HepG2 (cell line): Measurements from ENCODE around the gene C3orf62. TPM values are rescaled to one million over a fixed set of nuclear protein-coding genes. Genes with fewer than 3 reads are reported as not detected.

ENCODE experiments used
- ATAC-seq: fragments of 200-7000 bp; cut with Tn5 transposase; 3 replicates; pipeline ENCODE4 v1.9.1; 2020; ENCODE audit warnings: mild to moderate bottlenecking, moderate library complexity
- BruUV-seq: library from RNA; stranded (reverse); fragments of 400-500 nt; replicated peaks from 2 replicates; lab custom pipeline; 2021; lab: Mats Ljungman, UMichigan
- CTCF ChIA-PET: fragments of 300-600 bp; formaldehyde crosslinking; extraction: SDS; loops from one replicate; lab custom pipeline; 2021; ENCODE audit warnings: low total read pairs, inconsistent platforms, low intra/inter-chr PET ratio; lab: Yijun Ruan, JAX
- POLR2A ChIA-PET: fragments of 350-600 bp; sonication (Branson Sonifier 250); formaldehyde crosslinking; loops from one replicate; lab custom pipeline; 2020; ENCODE audit warnings: antibody characterized with exemption, inconsistent platforms; lab: Yijun Ruan, JAX
- DNase-seq: peaks from one replicate; pipeline ENCODE4 v3.0.0-alpha.2; 2015; ENCODE audit warnings: low spot score
- FAIRE-seq: peaks from 3 replicates; lab custom pipeline; 2011; peaks lifted over from hg19 to GRCh38; lab: Jason Lieb, UNC
- H2AFZ ChIP-seq: one replicate; pipeline ENCODE4 v1.6.1; 2011; ENCODE audit warnings: low read length, inconsistent platforms
- H3K27ac ChIP-seq: fragments of 300-600 bp; 3 replicates; pipeline ENCODE4 v1.8.0; 2011; ENCODE audit warnings: mixed run types, mild to moderate bottlenecking, mixed read lengths, low read length, inconsistent platforms; ENCODE audit not compliant: insufficient read depth; ENCODE audit errors: extremely low read length
- H3K27me3 ChIP-seq, 2 experiments: fragments of 200-600 bp in 1 of 2; 2 replicates in 1 of 2; 3 replicates in 1 of 2; pipeline versions ENCODE4 v1.6.0 to v1.8.0; 2011; ENCODE audit warnings: low read length in 2 of 2, mild to moderate bottlenecking in 2 of 2, moderate library complexity in 2 of 2, inconsistent platforms in 1 of 2; ENCODE audit not compliant: insufficient read depth in 2 of 2, control insufficient read depth in 1 of 2
- H3K36me3 ChIP-seq, 2 experiments: fragments of 200-600 bp in 1 of 2; replicated peaks in 1 of 2; 2 replicates in 1 of 2; 3 replicates in 1 of 2; pipeline versions ENCODE4 v1.5.1 to v1.8.0; 2011; ENCODE audit warnings: low read length in 2 of 2, inconsistent platforms in 1 of 2; ENCODE audit not compliant: insufficient read depth in 2 of 2, control insufficient read depth in 1 of 2
- H3K4me1 ChIP-seq: 2 replicates; pipeline ENCODE4 v1.5.1; 2012; ENCODE audit warnings: low read length, inconsistent platforms; ENCODE audit not compliant: insufficient read depth
- H3K4me2 ChIP-seq: 2 replicates; pipeline ENCODE4 v1.6.0; 2011; ENCODE audit warnings: low read depth, low read length, inconsistent platforms
- H3K4me3 ChIP-seq, 3 experiments: fragments of 200-600 bp in 1 of 3; sonication (generic), shearing (Covaris generic) in 1 of 3; replicated peaks in 1 of 3; 2 replicates each; pipeline ENCODE4 v1.5.1; 2011 to 2016; ENCODE audit warnings: low read length in 3 of 3, inconsistent platforms in 2 of 3, low read depth in 2 of 3, mild to moderate bottlenecking in 2 of 3, control low read depth in 1 of 3, mixed read lengths in 1 of 3; ENCODE audit not compliant: insufficient read depth in 1 of 3
- H3K79me2 ChIP-seq: one replicate; pipeline ENCODE4 v1.6.1; 2011; ENCODE audit warnings: low read length, inconsistent platforms; ENCODE audit not compliant: insufficient read depth
- H3K9ac ChIP-seq: 2 replicates; pipeline ENCODE4 v1.6.0; 2011; ENCODE audit warnings: mild to moderate bottlenecking, low read depth, low read length, inconsistent platforms; ENCODE audit not compliant: insufficient read depth
- H3K9me3 ChIP-seq: 2 replicates; pipeline ENCODE4 v1.5.1; 2012; ENCODE audit warnings: mild to moderate bottlenecking, low read length
- H4K20me1 ChIP-seq: 2 replicates; pipeline ENCODE4 v1.6.0; 2011; ENCODE audit warnings: inconsistent platforms, mild to moderate bottlenecking, low read length, moderate library complexity; ENCODE audit not compliant: insufficient read depth
- ARID3A ChIP-seq: IDR thresholded peaks from 2 replicates; pipeline ENCODE4 v1.6.1; 2012; ENCODE audit warnings: low read depth, low read length, improper control_type of control experiment
- BCL3 ChIP-seq: sonication (generic); formaldehyde crosslinking; IDR thresholded peaks from 2 replicates; pipeline ENCODE4 v1.5.1; 2020; ENCODE audit warnings: mild to moderate bottlenecking, missing genetic modification reagents, moderate library complexity
- CREM ChIP-seq, 2 experiments: sonication (generic) in 1 of 2; formaldehyde crosslinking in 1 of 2; IDR thresholded peaks; 2 replicates each; pipeline versions ENCODE4 v1.4.0 to v1.6.1; 2016 to 2020; ENCODE audit warnings: antibody characterized with exemption in 1 of 2, mild to moderate bottlenecking in 1 of 2, missing genetic modification reagents in 1 of 2
- DR1 ChIP-seq: sonication (generic); formaldehyde crosslinking; IDR thresholded peaks from 2 replicates; pipeline ENCODE4 v1.8.0; 2021; ENCODE audit warnings: mild to moderate bottlenecking, missing genetic modification reagents, inconsistent platforms
- HHEX ChIP-seq: IDR thresholded peaks from 2 replicates; pipeline ENCODE4 v1.6.1; 2016; ENCODE audit warnings: control low read depth
- HNF4A ChIP-seq: sonication (generic); formaldehyde crosslinking; IDR thresholded peaks from 2 replicates; pipeline ENCODE4 v1.4.0; 2020; ENCODE audit warnings: missing genetic modification reagents
- JDP2 ChIP-seq: sonication (generic); formaldehyde crosslinking; IDR thresholded peaks from 2 replicates; pipeline ENCODE4 v1.8.1; 2022; ENCODE audit warnings: missing genetic modification reagents, borderline replicate concordance
- KMT2B ChIP-seq: IDR thresholded peaks from 2 replicates; pipeline ENCODE4 v1.6.1; 2016; ENCODE audit warnings: missing genetic modification reagents, missing compliant biosample characterization
- PCBP2 ChIP-seq: fragments of 200-400 bp; formaldehyde crosslinking; optimal IDR thresholded peaks from 2 replicates; pipeline ENCODE3; 2018; ENCODE audit warnings: low read length, low read depth; ENCODE audit not compliant: poor library complexity, severe bottlenecking
- REXO4 ChIP-seq: sonication (generic); formaldehyde crosslinking; IDR thresholded peaks from 2 replicates; pipeline ENCODE4 v1.8.0; 2022; ENCODE audit warnings: missing genetic modification reagents, mild to moderate bottlenecking, borderline replicate concordance
- SNRNP70 ChIP-seq: fragments of 200-400 bp; formaldehyde crosslinking; IDR thresholded peaks from 2 replicates; pipeline ENCODE4 v1.6.1; 2017; ENCODE audit warnings: mild to moderate bottlenecking, low read depth, low read length, moderate library complexity
- SPEN ChIP-seq: sonication (generic); formaldehyde crosslinking; IDR thresholded peaks from 2 replicates; pipeline ENCODE4 v1.5.1; 2020; ENCODE audit warnings: low read depth, mild to moderate bottlenecking, missing genetic modification reagents
- TOPORS ChIP-seq: sonication (generic); formaldehyde crosslinking; IDR thresholded peaks from 2 replicates; pipeline ENCODE4 v1.8.0; 2023; ENCODE audit warnings: mild to moderate bottlenecking, missing genetic modification reagents
- ZBTB1 ChIP-seq: sonication (generic); formaldehyde crosslinking; IDR thresholded peaks from 2 replicates; pipeline ENCODE4 v1.4.0; 2020; ENCODE audit warnings: missing genetic modification reagents, borderline replicate concordance
- ZFP37 ChIP-seq: sonication (generic); formaldehyde crosslinking; IDR thresholded peaks from 2 replicates; pipeline ENCODE4 v1.4.0; 2020; ENCODE audit warnings: missing genetic modification reagents, borderline replicate concordance
- ZNF274 ChIP-seq: sonication (generic); formaldehyde crosslinking; IDR thresholded peaks from 2 replicates; pipeline ENCODE4 v1.5.1; 2020; ENCODE audit warnings: mild to moderate bottlenecking, missing genetic modification reagents
- ZNF543 ChIP-seq: sonication (generic); formaldehyde crosslinking; IDR thresholded peaks from 2 replicates; pipeline ENCODE4 v1.4.0; 2020; ENCODE audit warnings: mild to moderate bottlenecking, missing genetic modification reagents
- ZNF792 ChIP-seq: IDR thresholded peaks from 2 replicates; pipeline ENCODE4 v1.6.1; 2016
- WGBS: methylation state at CpG from one replicate; pipeline ENCODE4 v1.1.6; 2017; ENCODE audit warnings: low lambda C conversion rate; 5-methylcytosine and 5-hydroxymethylcytosine counted together
- in situ Hi-C: cut with HindIII; loops from 2 replicates; pipeline ENCODE4 v1.10.0; 2017; ENCODE audit warnings: low pct_unique_long_range_greater_than_20kb; ENCODE audit not compliant: extremely low pct_ligation_motif_present
- intact Hi-C: fragments of 100-400 bp; cut with micrococcal nuclease; formaldehyde crosslinking; loops from one replicate; pipeline ENCODE4 v1.10.0; 2022; ENCODE audit not compliant: unreplicated experiment
- polyA plus RNA-seq, 8 experiments: library from polyadenylated mRNA; depleted of rRNA in 3 of 8; stranded (reverse) in 7 of 8; unstranded in 1 of 8; fragments of >200 nt; fragmentation: Illumina TruSeq in 4 of 8; extraction: Trizol in 4 of 8; gene quantifications; 2 replicates each; pipeline versions ENCODE4 v1.2.1 to v1.2.3, GENCODE V29; 2011 to 2016; ENCODE audit warnings: low read depth in 4 of 8, missing spikeins in 1 of 8, mixed read lengths in 1 of 8; ENCODE audit not compliant: insufficient read depth in 1 of 8
- total RNA-seq, 5 experiments: library from RNA; depleted of rRNA; stranded (reverse); fragments of >200 nt; fragmentation: Illumina TruSeq; extraction: Trizol; gene quantifications; 2 replicates each; pipeline ENCODE4 v1.2.3, GENCODE V29; 2016; ENCODE audit warnings: low read depth in 1 of 5

The C3orf62 gene
- total and polyA plus RNA-seq, 2 of the 13 experiments (the other 11 are each of a cell fraction or from before 2014, with no cell fraction given): 1.6 to 3.9 TPM

GRCh38 chr3:49269443-49270155 lies 7.4 kb downstream of the C3orf62 start:
- Histone ChIP-seq H3K4me1 (peaks cover 12% of the 10 kb centered on the region), H3K9me3 (no peaks in the 10 kb centered on the region), H3K4me2 (no peak overlapping the region), H3K27me3 (no peaks in the 10 kb centered on the region), H3K27ac (no peak overlapping the region), H3K79me2 (no peaks in the 10 kb centered on the region), H4K20me1 (no peaks in the 10 kb centered on the region), H2AFZ (no peak overlapping the region), H3K4me3 (no peak overlapping the region), H3K9ac (no peak overlapping the region), H3K36me3 (peaks cover 1 to 9% of the 10 kb centered on the region in 2 experiments; a peak in 2 of 5 replicates)
- FAIRE-seq (no peak), ATAC-seq (no peak; the same call in 1 of the 3 replicates), DNase-seq (no peak)
- intact Hi-C loops: no loop called here
- TF ChIP-seq HHEX (CRISPR knock-in tag): no peak
- no peak for TF ChIP-seq ARID3A
- TF ChIP-seq REXO4 (CRISPR knock-in tag): no peak
- TF ChIP-seq ZBTB1 (CRISPR knock-in tag): no peak
- TF ChIP-seq PCBP2: no peak
- TF ChIP-seq SPEN: no peak
- TF ChIP-seq CREM (IDR thresholded peaks at IDR 0.05): no peak
- no peak for TF ChIP-seq CREM (CRISPR knock-in tag; IDR thresholded peaks at IDR 0.05)
- no peak for TF ChIP-seq HNF4A
- no peak for TF ChIP-seq KMT2B (CRISPR knock-in tag)
- no peak for TF ChIP-seq ZNF792
- TF ChIP-seq JDP2 (CRISPR knock-in tag): no peak
- TF ChIP-seq ZFP37 (CRISPR knock-in tag): no peak
- TF ChIP-seq DR1 (CRISPR knock-in tag): no peak
- no peak for TF ChIP-seq BCL3 (CRISPR knock-in tag)
- TF ChIP-seq TOPORS: no peak
- TF ChIP-seq SNRNP70: no peak
- TF ChIP-seq ZNF543 (CRISPR knock-in tag): no peak
- no peak for TF ChIP-seq ZNF274
- WGBS: 89% methylated on average over 3 of the region's 3 CpGs
- CTCF ChIA-PET: no interaction called here
- POLR2A ChIA-PET: no interaction called here
- in situ Hi-C loops: no loop called here
- BruUV-seq: TSS peak; percentile 31
